Effector memory CD4-positive, alpha-beta T cell (primary cell): ENCODE data around the gene ASCC3.
"Not testable (repeated sequence)": the region's sequence is repeated elsewhere in the genome, so short reads cannot be mapped to it uniquely, and the experiment has no call there.

ENCODE experiments used
- DNase-seq, 3 donors: peaks; one replicate each; pipeline ENCODE4 v3.0.0-alpha.2; 2020
- H3K27ac ChIP-seq: 2 replicates; pipeline ENCODE4 v1.7.0; 2013; ENCODE audit warnings: mild to moderate bottlenecking, low read length, moderate library complexity; ENCODE audit not compliant: insufficient read depth, poor library complexity, severe bottlenecking
- H3K27me3 ChIP-seq: replicated peaks from 2 replicates; pipeline ENCODE4 v1.7.0; 2013; ENCODE audit warnings: mild to moderate bottlenecking, low read length; ENCODE audit not compliant: insufficient read depth, control insufficient read depth, poor library complexity, severe bottlenecking
- H3K36me3 ChIP-seq: 2 replicates; pipeline ENCODE4 v1.7.0; 2013; ENCODE audit warnings: mild to moderate bottlenecking, low read length, moderate library complexity; ENCODE audit not compliant: control insufficient read depth, insufficient read depth
- H3K4me1 ChIP-seq: 2 replicates; pipeline ENCODE4 v1.7.0; 2013; ENCODE audit warnings: low read length, mild to moderate bottlenecking; ENCODE audit not compliant: control insufficient read depth, insufficient read depth, poor library complexity, severe bottlenecking
- H3K4me3 ChIP-seq: 2 replicates; pipeline ENCODE4 v1.7.0; 2013; ENCODE audit warnings: low read length, low read depth, mild to moderate bottlenecking; ENCODE audit not compliant: insufficient read depth, poor library complexity, severe bottlenecking
- H3K9me3 ChIP-seq: 2 replicates; pipeline ENCODE4 v1.7.0; 2013; ENCODE audit warnings: mild to moderate bottlenecking, low read length, moderate library complexity; ENCODE audit not compliant: control insufficient read depth

ASCC3 gene

DNA sequence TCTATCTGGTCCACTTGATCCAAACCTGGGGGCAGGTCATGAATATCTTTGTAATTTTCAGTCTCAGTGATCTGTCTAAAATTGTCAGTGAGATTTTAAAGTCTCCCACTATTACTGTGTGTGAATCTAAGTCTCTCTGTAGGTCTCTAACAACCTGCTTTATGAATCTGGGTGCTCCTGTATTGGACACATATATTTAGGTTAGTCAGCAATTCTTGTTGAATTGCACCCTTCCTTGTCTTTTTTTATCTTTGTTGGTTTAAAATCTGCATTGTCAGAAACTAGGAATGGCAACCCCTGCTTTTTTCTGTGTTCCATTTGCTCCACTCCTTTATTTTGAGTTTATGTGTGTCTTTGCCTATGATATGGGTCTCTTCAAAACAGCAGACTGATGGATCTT, 140.7 kb downstream of the ASCC3 start:
- Histone ChIP-seq H3K36me3 (no peaks in the 10 kb centered on the region), H3K27ac (no peak overlapping the region), H3K4me3 (no peak overlapping the region), H3K4me1 (no peaks in the 10 kb centered on the region), H3K9me3 (no peaks in the 10 kb centered on the region), H3K27me3 (no peaks in the 10 kb centered on the region)
- DNase-seq = no peak

DNA sequence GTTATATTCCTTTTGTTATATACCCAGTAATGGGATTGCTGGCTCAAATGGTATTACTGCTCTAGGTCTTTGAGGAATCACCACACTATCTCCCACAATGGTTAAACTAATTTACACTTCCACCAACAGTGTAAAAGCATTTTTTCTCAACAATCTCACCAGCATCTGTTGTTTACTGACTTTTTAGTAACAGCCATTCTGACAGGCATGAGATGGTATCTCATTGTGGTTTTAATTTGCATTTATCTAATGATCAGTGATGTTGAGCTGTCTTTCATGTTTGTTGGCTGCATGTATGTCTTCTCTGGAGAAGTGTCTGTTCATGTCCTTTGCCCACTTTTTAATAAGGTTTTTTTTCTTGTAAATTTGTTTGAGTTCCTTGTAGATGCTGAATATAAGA, 143.4 kb downstream of the ASCC3 start:
- H3K36me3 ChIP-seq, DNase-seq, H3K9me3 ChIP-seq, H3K27me3 ChIP-seq, H3K4me3 ChIP-seq, H3K4me1 ChIP-seq, H3K27ac ChIP-seq: not testable (repeated sequence)

DNA sequence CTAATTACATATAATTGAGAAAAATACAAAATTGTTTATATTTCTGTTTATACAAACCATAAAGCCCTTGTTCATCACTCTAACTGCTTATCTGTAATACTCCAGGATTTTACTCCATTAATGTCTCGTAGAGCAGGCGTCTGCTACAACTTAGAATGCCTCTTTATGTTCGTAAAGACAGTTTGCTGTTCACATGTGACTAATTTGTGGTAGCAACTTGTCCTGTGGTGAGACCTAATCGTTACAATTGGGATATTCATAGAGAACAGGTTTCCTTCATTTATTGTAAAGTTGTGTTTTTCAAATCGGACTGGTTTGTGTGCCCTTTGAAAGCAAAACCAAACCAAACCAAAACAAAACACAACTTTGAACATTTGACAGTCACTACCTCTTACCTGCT, 149.7 kb downstream of the ASCC3 start:
- Histone ChIP-seq H3K4me3 (no peak overlapping the region), H3K9me3 (no peaks in the 10 kb centered on the region), H3K36me3 (no peaks in the 10 kb centered on the region), H3K27ac (no peak overlapping the region), H3K27me3 (no peaks in the 10 kb centered on the region), H3K4me1 (no peaks in the 10 kb centered on the region)
- no peak for DNase-seq

DNA sequence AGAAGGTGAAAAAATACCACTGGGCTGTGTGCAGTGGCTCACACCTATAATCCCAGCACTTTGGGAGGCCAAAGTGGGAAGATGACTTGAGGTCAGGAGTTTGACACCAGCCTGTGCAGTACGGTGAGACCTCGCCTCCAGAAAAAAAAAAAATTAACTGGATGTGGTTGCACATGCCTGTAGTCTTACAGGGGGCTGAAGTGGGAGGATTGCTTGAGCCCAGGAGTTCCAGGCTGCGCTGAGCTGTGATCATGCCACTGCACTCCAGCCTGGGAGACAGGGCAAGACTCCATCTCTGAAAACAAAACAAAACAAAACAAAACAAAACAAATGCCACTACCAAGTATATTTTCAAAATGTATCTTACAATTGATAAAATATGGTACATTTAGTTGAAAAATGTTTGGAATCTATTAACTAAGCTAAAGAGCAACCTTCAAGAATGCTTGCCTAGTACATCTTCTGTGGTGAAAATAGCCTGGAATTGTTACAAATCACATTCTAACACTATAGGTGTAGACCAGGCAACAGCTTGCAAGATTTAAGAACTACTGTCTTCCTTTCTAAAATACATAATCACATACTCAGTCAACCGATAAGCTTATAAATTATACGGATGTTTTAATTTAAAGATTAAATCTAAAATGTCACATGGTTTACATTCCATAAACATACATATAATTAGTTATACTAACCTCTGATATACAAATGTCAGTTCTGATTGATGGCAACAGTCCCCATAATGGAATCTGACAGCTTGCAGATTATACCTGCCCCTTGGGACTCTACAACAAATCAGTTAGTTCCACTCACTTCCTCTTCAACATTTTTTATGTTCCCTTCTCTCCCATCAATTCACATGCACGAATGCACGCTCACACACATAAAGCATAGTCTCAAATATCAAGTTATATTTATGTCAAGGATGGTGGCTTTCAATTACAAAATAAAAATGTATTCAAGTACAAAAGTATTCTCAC, 150.8 kb downstream of the ASCC3 start:
- no peak for DNase-seq
- no peaks in the 10 kb centered on the region for H3K9me3 ChIP-seq
- H3K4me1 ChIP-seq = no peaks in the 10 kb centered on the region
- no peaks in the 10 kb centered on the region for H3K36me3 ChIP-seq
- H3K27me3 ChIP-seq = no peaks in the 10 kb centered on the region
- H3K4me3 ChIP-seq = no peak overlapping the region
- H3K27ac ChIP-seq = no peak overlapping the region

DNA sequence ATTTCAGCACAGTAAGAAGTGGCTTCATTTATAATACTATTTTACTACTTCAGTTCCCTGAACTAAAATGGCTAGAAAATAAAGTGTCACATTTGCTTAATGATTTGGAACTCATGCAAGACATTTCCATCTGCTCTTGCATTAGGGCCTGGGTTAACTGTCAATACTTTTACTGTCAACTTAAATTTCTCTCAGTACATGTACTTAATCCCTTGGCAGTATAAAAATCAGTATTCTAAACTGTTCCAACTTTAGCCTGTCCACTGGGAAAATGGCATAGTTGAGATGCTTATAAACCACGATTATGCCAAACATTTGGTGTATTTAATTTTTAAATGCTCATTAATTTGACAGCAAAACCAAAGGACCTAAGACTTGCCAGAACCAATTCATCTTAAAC, 154.5 kb downstream of the ASCC3 start:
- no peaks in the 10 kb centered on the region for H3K4me1 ChIP-seq
- no peak overlapping the region for H3K27ac ChIP-seq
- no peak for DNase-seq
- H3K9me3 ChIP-seq = no peaks in the 10 kb centered on the region
- H3K36me3 ChIP-seq = no peaks in the 10 kb centered on the region
- no peaks in the 10 kb centered on the region for H3K27me3 ChIP-seq
- H3K4me3 ChIP-seq = no peak overlapping the region

DNA sequence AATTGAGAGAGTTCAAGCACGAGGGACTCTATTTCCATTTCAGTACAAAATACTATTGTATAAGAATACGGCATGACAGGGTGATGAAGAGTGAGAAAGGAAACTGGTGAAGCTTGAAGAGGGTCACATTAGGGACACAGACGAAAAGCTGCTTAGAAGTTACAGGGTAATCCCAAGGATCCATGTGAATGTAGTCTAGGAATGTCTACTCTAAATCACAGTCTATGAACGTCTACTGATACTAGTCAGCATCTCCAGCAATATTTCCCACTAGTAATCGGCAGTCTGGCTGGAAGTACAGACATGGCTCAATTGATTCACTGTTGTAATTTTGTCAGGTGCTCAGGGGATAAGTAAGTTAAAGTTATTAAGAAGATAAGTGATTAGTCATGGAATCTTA, 156.4 kb downstream of the ASCC3 start:
- DNase-seq = no peak
- no peaks in the 10 kb centered on the region for H3K9me3 ChIP-seq
- no peaks in the 10 kb centered on the region for H3K27me3 ChIP-seq
- H3K27ac ChIP-seq = no peak overlapping the region
- H3K4me1 ChIP-seq = no peaks in the 10 kb centered on the region
- H3K36me3 ChIP-seq = no peaks in the 10 kb centered on the region
- H3K4me3 ChIP-seq = no peak overlapping the region

DNA sequence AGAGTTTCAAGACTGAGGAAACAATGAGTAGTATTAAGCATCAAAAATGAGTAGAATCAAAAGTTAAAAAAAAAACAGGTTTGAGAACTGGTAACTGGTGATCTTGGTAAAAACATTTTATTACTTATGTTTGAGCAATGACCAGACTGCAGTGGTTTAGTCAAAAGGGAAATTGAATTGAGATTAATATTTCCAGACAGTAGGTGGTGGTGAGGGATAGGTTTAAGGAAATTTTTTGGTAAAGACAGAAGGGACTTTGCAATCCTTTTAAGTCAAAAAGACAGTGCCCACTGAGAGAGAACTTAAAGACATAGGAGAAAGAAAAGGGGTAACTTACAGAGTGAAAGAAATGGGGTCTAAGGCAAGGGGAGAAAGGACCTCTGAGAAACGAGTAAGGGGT, 156.9 kb downstream of the ASCC3 start:
- H3K36me3 ChIP-seq = no peaks in the 10 kb centered on the region
- no peak overlapping the region for H3K27ac ChIP-seq
- no peaks in the 10 kb centered on the region for H3K9me3 ChIP-seq
- no peaks in the 10 kb centered on the region for H3K4me1 ChIP-seq
- no peak for DNase-seq
- H3K27me3 ChIP-seq = no peaks in the 10 kb centered on the region
- H3K4me3 ChIP-seq = no peak overlapping the region

DNA sequence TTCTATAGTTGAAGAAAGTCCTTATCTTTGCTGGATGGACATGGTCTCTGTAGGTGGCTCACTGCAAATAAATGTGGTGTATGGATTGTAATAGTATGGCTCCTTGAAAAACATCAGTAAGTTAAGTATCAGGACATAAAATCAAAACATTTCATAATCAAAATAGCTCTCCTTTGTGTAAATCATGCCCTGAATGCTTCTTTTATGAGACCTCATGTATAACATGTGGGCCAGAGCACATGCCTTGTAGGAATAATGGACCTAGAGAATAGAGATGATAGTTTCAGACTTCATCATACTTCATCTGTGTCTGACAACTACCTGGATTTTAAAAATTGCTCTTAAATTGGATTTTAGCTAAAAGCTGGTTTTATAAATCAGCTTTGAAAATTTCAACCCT, 159.9 kb downstream of the ASCC3 start:
- H3K36me3 ChIP-seq = no peaks in the 10 kb centered on the region
- no peaks in the 10 kb centered on the region for H3K4me1 ChIP-seq
- DNase-seq = no peak
- no peak overlapping the region for H3K4me3 ChIP-seq
- no peaks in the 10 kb centered on the region for H3K27me3 ChIP-seq
- H3K27ac ChIP-seq = no peak overlapping the region
- H3K9me3 ChIP-seq = no peaks in the 10 kb centered on the region

DNA sequence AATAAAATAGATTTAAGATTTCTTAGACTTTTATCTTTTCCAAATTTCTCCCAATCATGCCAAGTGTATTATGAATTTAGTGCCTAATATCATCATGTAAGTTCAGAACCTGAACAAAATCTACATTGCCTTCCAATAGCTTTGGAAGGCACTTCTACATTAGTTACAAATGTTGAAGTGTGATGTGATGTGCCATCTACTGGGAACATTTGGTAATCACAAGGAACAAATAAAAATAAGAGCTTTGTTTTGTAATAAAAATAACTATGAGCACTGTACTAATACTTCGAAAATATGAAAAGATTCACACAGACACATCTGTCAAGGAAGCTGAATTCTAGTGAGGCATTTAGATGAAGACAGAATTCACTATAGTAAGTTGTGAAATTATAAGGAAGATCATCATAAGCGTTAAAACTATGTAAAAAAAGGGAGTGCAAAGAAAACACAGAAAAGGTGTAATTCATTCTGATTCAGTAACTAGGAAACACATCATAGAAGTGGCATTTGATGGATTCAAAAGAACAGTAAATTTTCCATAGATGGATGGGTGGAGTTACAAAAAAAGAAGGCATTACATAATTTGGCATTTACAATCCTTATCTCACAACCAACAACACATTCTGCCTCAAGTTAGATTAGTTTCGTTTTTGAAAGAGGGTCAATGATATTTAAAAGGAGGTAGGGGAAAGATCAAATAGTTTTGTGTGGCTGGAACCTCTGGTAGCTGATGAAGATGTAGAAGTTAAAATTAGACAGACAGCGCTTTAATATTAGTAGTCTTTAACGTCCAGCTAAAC, 161.0 kb downstream of the ASCC3 start:
- DNase-seq = no peak

DNA sequence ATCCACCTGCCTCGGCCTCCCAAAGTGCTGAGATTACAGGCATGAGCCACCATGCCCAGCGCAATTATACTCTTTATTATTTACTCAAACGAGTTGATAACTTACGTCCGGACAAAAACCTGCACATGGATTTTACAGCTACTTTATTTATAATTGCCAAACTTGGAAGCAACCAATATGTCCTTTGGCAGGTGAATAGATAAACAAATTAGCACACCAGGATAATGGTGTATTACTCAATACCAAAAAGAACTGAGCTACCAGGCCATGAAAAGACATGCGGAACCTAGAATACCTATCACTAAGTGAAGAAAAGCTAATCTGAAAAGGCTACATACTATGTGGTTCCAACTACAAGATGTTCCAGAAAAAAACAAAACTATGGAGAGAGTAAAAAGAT, 168.1 kb downstream of the ASCC3 start:
- peaks cover 6% of the 10 kb centered on the region for H3K36me3 ChIP-seq
- no peak overlapping the region for H3K4me3 ChIP-seq
- no peaks in the 10 kb centered on the region for H3K4me1 ChIP-seq
- H3K27ac ChIP-seq = no peak overlapping the region
- no peaks in the 10 kb centered on the region for H3K27me3 ChIP-seq
- no peak for DNase-seq
- H3K9me3 ChIP-seq = no peaks in the 10 kb centered on the region

More for the DNA sequence above, 161.0 kb downstream of the ASCC3 start:
- H3K9me3 ChIP-seq = no peaks in the 10 kb centered on the region
- no peaks in the 10 kb centered on the region for H3K27me3 ChIP-seq
- H3K27ac ChIP-seq = no peak overlapping the region
- H3K36me3 ChIP-seq = peaks cover 4% of the 10 kb centered on the region
- H3K4me1 ChIP-seq = no peaks in the 10 kb centered on the region
- H3K4me3 ChIP-seq = no peak overlapping the region
